GM18858 (cell line): Measurements from ENCODE around the gene HDAC8.
"Not testable (repeated sequence)": the region's sequence is repeated elsewhere in the genome, so short reads cannot be mapped to it uniquely, and the experiment has no call there.

Experiments used
- ATAC-seq: cut with Tn5 transposase; IDR thresholded peaks from one replicate; pipeline ENCODE4 v1.9.1; 2021; ENCODE audit not compliant: unreplicated experiment

The HDAC8 gene

GRCh38 chrX:72536542-72536941 lies 36.1 kb downstream of the HDAC8 start:
- no peak for ATAC-seq

GRCh38 chrX:72532366-72532765 lies 40.3 kb downstream of the HDAC8 start:
- ATAC-seq = no peak

- ATAC-seq = peak; percentile 68
Measured at GRCh38 chrX:72526534-72527508, 45.8 kb downstream of the HDAC8 start.

DNA sequence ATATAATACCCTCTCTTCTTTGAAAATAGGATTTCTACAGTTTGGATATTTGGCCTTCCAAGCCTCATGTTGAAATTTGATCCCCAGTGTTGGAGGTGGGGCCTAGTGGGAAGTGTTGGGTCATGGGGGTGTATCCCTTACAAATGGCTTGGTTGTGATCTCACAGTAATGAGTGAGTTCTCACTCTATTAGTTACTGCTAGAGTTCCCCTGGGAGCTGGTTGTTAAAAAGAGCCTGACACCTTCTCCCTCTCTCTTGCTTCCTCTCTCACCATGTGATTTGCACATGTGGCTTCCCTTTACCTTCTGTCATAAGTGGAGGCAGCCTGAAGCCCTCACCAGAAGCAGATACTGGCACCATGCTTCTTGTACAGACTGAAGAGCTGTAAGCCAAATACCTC lies 73.9 kb downstream of the HDAC8 start:
- no peak for ATAC-seq

DNA sequence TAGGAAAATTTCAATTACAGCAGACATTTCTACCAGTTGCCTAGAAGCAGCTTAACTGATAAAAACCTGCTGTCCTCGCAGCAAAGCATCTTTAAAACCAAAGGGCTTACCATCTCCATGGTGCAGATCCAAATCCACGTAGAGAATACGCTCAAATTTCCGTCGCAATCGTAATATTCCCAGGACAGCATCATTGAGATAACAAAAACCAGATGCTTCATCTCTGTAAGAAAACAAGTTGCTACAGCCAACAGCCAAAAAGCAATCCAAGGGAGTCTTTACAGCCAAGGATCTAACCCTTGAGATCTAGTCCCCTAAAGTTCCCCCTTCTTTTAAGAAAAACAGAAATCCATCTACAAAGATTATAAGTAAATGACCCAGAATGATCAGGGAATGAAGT lies 77.6 kb downstream of the HDAC8 start:
- ATAC-seq = no peak

- ATAC-seq = peak; percentile 86
Measured at GRCh38 chrX:72492499-72492898, 80.1 kb downstream of the HDAC8 start.

DNA sequence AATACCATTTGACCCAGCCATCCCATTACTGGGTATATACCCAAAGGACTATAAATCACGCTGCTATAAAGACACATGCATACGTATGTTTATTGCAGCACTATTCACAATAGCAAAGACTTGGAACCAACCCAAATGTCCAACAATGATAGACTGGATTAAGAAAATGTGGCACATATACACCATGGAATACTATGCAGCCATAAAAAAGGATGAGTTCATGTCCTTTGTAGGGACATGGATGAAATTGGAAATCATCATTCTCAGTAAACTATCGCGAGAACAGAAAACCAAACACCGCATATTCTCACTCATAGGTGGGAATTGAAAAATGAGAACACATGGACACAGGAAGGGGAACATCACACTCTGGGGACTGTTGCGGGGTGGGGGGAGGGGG lies 82.4 kb downstream of the HDAC8 start:
- not testable (repeated sequence) for ATAC-seq

- no peak for ATAC-seq
Measured at GRCh38 chrX:72487661-72488060, 85.0 kb downstream of the HDAC8 start.

DNA sequence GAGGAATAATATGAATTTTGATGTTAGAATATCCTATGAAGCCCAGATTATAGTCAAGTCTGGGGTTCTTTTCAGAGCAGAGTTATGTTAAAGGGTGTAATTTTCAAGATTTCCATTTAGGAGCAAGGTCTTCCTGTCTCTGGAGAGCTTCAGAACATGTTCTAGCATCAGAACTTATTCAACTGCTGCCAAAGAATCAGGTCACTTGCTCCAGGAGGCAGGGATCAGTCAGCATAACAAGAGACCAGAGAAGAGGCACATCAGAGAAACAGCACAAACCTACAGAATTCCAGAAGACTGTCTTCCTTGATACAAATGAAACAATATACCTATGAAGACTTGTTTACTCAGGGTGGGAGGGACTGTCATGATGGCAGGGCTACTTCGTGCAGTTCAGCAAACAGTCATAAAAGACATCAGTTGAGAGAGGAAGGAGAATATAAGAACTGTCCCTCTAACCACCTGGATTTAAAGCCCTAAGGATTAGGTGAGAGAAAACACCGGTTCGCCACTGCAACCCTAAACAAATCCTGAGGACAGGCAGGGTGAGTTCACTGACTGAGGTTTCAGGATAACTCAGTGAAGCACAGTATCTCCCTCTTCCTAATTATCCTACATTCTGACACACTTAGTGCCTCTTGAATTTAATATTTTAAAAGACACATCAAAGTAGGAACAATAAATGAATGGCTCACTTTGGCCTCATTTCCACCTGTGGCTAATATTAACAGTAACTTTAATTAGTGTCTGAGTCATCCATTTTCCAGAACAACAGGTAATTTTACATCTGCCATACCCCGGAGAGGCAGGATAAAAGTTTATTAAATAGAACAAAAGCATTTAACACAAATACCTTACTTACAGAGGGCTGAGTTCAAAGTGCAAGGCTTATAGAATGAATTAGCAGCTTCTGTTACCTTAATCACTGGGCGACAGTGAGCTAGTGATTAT lies 93.0 kb downstream of the HDAC8 start:
- no peak for ATAC-seq

DNA sequence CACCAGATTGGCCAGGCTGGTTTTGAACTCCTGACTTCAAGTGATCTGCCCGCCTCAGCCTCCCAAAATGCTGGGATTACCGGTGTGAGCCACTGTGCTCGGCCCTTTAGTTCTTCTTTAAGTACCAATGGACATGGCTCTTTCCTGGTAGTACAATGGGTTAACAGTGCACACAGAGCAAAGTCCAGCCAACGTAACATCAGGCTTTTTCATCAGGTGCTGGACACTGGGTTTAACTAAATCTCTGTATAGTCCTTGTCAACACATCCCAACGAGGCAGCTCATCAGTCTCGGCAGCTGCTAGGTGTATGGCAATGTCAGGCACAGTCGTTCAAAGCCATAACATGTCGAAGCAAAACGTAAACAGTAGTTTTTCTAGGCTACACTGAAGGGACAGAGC lies 93.8 kb downstream of the HDAC8 start:
- ATAC-seq = no peak

- no peak for ATAC-seq
Measured at GRCh38 chrX:72478351-72478750, 94.3 kb downstream of the HDAC8 start.

DNA sequence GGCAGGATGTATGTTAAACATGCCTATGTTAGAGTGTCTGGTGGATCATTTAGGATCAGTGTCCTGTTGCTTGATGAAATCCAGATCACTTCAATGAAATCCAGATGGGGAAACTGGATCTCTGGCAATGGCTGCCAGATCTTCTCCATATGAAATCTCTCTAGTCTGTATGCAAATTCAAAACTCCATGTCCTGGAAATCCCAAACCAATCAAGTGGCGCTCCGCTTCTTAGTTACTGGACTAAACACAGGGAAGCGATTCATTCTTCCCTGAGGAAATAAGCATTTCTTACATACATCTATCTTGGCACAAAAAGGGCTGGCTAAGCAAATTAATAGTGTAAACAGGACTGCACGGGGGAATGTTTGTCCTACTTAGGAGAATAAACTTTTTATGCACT lies 94.9 kb downstream of the HDAC8 start:
- ATAC-seq = no peak

GRCh38 chrX:72477376-72477775 lies 95.3 kb downstream of the HDAC8 start:
- ATAC-seq = no peak

DNA sequence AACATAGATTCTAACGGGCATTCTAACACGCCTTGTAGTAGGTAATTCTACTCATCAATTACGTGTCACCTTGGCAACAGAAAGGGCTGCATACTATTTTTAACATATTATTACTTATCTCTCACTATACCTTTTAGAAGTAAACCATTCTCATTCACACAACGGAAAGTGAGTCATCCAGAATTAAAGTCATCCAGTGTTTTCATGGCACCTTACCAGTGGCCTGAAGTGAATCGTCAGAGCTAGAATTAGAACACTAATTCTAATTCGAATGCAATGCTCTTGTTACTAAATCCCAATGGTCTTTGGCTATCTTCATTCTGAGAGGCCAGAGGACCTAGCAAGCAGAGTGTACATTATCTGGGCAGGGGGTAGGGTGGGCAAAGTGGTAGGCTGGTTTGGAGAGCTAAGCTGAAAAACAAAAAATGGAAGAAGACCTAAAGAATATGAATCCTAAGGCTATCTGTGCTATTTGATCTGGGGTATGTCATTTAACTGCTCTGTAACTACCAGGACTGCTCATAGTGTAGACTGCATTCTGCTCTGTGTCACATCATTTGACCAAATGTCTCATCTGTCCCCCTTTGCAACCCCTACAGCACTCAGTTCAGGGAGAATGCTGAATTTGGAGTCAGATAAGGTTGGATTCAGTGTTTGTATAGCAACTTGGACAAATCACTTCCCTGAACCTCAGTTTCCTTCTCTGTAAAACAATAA lies 96.5 kb downstream of the HDAC8 start:
- ATAC-seq = no peak

GRCh38 chrX:72475338-72475737 lies 97.3 kb downstream of the HDAC8 start:
- no peak for ATAC-seq

DNA sequence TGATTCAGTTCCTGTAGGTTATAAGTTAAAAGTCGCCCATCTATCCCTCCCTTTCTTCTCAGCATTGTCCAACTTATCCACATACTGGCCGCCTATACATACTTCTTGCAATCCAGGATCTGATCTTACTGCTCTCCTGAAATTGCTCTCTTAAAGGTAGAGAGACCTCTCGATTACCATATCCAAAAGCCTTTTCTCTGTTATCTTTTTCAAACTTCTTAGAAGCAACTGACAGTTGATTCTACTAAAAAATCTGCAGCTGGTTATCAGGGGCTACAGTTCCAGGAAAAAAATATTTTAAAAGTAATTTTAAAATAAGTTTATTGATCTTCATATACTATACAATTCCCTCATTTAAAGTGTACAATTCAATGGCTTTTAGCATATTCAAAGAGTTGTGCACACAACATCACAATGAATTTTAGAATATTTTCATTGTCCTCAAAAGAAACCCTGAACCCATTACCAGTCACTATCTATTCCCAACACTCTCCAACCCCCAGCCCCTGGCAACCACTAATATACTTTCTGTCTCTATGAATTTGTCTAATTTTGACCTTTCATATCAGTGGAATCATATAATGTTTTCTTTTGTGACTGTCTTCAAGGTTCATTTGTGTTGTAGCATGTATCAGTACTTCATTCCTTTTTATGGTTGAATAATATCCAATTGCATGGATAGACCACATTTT lies 102.0 kb downstream of the HDAC8 start:
- ATAC-seq = no peak

DNA sequence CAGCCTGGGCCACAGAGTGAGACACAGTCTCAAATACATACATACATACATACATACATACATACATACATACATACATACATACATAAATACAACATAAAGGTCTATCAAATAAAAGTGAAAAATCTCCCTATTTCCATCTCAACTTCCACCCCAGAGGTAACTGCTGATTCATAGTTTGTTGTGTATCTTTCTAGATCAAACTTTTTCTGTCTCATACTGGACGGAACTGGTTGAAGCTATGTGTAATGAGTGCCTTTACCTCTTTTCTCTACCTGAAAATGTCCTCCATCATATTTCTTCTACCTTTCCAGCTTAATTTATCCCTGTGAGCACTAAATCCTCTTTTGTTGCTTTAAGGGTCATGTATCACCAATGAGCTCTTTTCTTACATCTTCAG lies 102.5 kb downstream of the HDAC8 start:
- ATAC-seq = no peak

GRCh38 chrX:72468607-72469006 lies 104.0 kb downstream of the HDAC8 start:
- no peak for ATAC-seq

GRCh38 chrX:72467135-72467534 lies 105.5 kb downstream of the HDAC8 start:
- ATAC-seq = no peak

DNA sequence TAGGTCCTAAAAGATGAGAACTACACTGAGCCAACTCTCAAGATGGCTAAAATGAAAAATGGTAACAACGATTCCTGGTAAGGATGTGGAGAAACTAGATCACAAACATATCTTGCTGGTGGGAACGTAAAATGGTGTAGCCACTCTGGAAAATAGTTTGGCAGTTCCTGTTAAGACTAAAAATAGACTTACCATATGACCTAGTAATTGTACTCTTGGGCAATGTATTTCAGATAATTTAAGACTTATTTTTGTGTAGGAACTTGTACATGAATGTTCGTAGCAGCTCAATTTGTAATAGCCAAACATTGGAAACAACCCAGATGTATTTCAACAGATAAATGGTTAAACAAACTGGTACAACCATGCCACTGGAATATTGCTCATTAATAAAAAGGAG lies 106.2 kb downstream of the HDAC8 start:
- ATAC-seq = no peak
